Caco-2 (cell line): Measurements from ENCODE around the gene NOXO1. TPM values are rescaled to one million over a fixed set of nuclear protein-coding genes. Genes with fewer than 3 reads are reported as not detected.
"Not testable (repeated sequence)": the region's sequence is repeated elsewhere in the genome, so short reads cannot be mapped to it uniquely, and the experiment has no call there.

Experiments used
- BruUV-seq: library from RNA; stranded (reverse); fragments of 400-500 nt; replicated peaks from 2 replicates; lab custom pipeline; 2021; lab: Mats Ljungman, UMichigan
- CTCF ChIA-PET: fragments of 300-600 bp; sonication (Branson Sonifier 250); formaldehyde crosslinking; loops from one replicate; lab custom pipeline; 2022; ENCODE audit warnings: antibody characterized with exemption; lab: Charles Lee
- POLR2A ChIA-PET: fragments of 300-600 bp; sonication (Branson Sonifier 250); formaldehyde crosslinking; loops from one replicate; lab custom pipeline; 2022; ENCODE audit warnings: antibody characterized with exemption; lab: Charles Lee
- DNase-seq, 2 experiments: peaks; one replicate each; pipeline versions ENCODE4 v3.0.0 to v3.0.0-alpha.2; 2020 to 2022
- H3K27me3 ChIP-seq: replicated peaks from 2 replicates; pipeline ENCODE4 v1.6.0; 2011; ENCODE audit warnings: low read length; ENCODE audit not compliant: control insufficient read depth, insufficient read depth
- H3K36me3 ChIP-seq: 2 replicates; pipeline ENCODE4 v1.5.1; 2011; ENCODE audit warnings: low read length; ENCODE audit not compliant: control insufficient read depth, insufficient read depth
- H3K4me1 ChIP-seq: fragments of 250-450 bp; sonication (Bioruptor Pico); 2 replicates; pipeline ENCODE4 v1.5.1; 2020; ENCODE audit warnings: mild to moderate bottlenecking
- H3K4me3 ChIP-seq: 2 replicates; pipeline ENCODE4 v1.5.1; 2011; ENCODE audit warnings: low read depth, mild to moderate bottlenecking, control low read depth, low read length
- H3K9me3 ChIP-seq: fragments of 250-450 bp; sonication (Bioruptor Pico); 2 replicates; pipeline ENCODE4 v1.5.1; 2020; ENCODE audit warnings: mild to moderate bottlenecking, moderate library complexity
- H3K27ac Mint-ChIP-seq: one replicate; pipeline ENCODE4 v1.8.0; 2022; ENCODE audit warnings: mixed read lengths; ENCODE audit not compliant: unreplicated experiment
- H3K27me3 Mint-ChIP-seq: one replicate; pipeline ENCODE4 v1.8.0; 2022; ENCODE audit warnings: mixed read lengths; ENCODE audit not compliant: insufficient read depth, unreplicated experiment
- H3K36me3 Mint-ChIP-seq: one replicate; pipeline ENCODE4 v1.8.0; 2022; ENCODE audit warnings: mild to moderate bottlenecking, mixed read lengths; ENCODE audit not compliant: insufficient read depth, unreplicated experiment
- H3K4me1 Mint-ChIP-seq: one replicate; pipeline ENCODE4 v1.8.0; 2022; ENCODE audit warnings: low read depth, mixed read lengths; ENCODE audit not compliant: unreplicated experiment
- H3K4me3 Mint-ChIP-seq: one replicate; pipeline ENCODE4 v1.8.0; 2022; ENCODE audit warnings: mild to moderate bottlenecking, moderate library complexity, mixed read lengths; ENCODE audit not compliant: unreplicated experiment
- H3K9me3 Mint-ChIP-seq: one replicate; pipeline ENCODE4 v1.8.0; 2022; ENCODE audit warnings: mixed read lengths; ENCODE audit not compliant: unreplicated experiment
- intact Hi-C: fragments of 100-400 bp; cut with micrococcal nuclease; formaldehyde crosslinking; loops from one replicate; pipeline ENCODE4 v1.10.0; 2022; ENCODE audit not compliant: unreplicated experiment
- total RNA-seq: library from RNA; stranded (reverse); gene quantifications from 2 replicates; pipeline ENCODE4 v1.2.3, GENCODE V29; 2022
- TF ChIP-seq, protein P1 (sequence below), 2 experiments: fragments of 200-600 bp in 1 of 2; IDR thresholded peaks; 1 replicate in 1 of 2; 2 replicates in 1 of 2; pipeline versions ENCODE4 v1.5.1 to v1.8.0; 2011 to 2022; ENCODE audit warnings: antibody characterized with exemption in 1 of 2, control low read depth in 1 of 2, inconsistent platforms in 1 of 2, low read depth in 1 of 2, low read length in 1 of 2, mild to moderate bottlenecking in 1 of 2, moderate library complexity in 1 of 2; ENCODE audit not compliant: insufficient read depth in 1 of 2, severe bottlenecking in 1 of 2, unreplicated experiment in 1 of 2

NOXO1 gene
- total RNA-seq, 1 experiment from 2014 or later, result 1.1 TPM

- intact Hi-C loops, result no loop called here
- peak within 1 kb of the TSS; percentile 83 for H3K4me3 ChIP-seq
- peaks cover 8% of the 10 kb centered on the region for H3K36me3 ChIP-seq
- TF ChIP-seq, protein P1, sequence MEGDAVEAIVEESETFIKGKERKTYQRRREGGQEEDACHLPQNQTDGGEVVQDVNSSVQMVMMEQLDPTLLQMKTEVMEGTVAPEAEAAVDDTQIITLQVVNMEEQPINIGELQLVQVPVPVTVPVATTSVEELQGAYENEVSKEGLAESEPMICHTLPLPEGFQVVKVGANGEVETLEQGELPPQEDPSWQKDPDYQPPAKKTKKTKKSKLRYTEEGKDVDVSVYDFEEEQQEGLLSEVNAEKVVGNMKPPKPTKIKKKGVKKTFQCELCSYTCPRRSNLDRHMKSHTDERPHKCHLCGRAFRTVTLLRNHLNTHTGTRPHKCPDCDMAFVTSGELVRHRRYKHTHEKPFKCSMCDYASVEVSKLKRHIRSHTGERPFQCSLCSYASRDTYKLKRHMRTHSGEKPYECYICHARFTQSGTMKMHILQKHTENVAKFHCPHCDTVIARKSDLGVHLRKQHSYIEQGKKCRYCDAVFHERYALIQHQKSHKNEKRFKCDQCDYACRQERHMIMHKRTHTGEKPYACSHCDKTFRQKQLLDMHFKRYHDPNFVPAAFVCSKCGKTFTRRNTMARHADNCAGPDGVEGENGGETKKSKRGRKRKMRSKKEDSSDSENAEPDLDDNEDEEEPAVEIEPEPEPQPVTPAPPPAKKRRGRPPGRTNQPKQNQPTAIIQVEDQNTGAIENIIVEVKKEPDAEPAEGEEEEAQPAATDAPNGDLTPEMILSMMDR (IDR thresholded peaks at IDR 0.05; ENCODE audit: insufficient read depth in 1 of 2, low read depth in 1 of 2, low read length in 1 of 2, severe bottlenecking in 1 of 2, unreplicated experiment in 1 of 2), result no peak
- H3K4me1 ChIP-seq, result peaks cover 17% of the 10 kb centered on the region
- peak within 1 kb of the TSS; percentile 96 for H3K27ac Mint-ChIP-seq
- ChIA-PET POLR2A (interaction anchor here (0.6 to 1.9 kb wide), 28 partner anchors 18 to 1478 kb away, joined by 3 to 36 read pairs (median 5); partner anchors contain the start of genes ECI1, FAHD1, GFER and HAGH), CTCF (interaction anchor here (0.6 to 1.1 kb wide), 5 partner anchors 15 to 1152 kb away, joined by 3 to 8 read pairs (median 6); partner anchors contain the start of gene SYNGR3)
- peak within 1 kb of the TSS; percentile 76 for H3K4me3 Mint-ChIP-seq
- no peaks in the 10 kb centered on the region for H3K9me3 ChIP-seq
- no TSS peak for BruUV-seq
- peaks cover 22% of the 10 kb centered on the region for H3K4me1 Mint-ChIP-seq
- H3K36me3 Mint-ChIP-seq, result peaks cover 62% of the 10 kb centered on the region
- H3K27me3 ChIP-seq, result no peaks in the 10 kb centered on the region
- H3K9me3 Mint-ChIP-seq, result no peaks in the 10 kb centered on the region
- no peaks in the 10 kb centered on the region for H3K27me3 Mint-ChIP-seq
- peak; percentile 97 to 98 for DNase-seq
Observed at GRCh38 chr16:1964506-1965395, 16.5 kb downstream of the NOXO1 start, which contains the start of gene RPS2. TSS of gene RPS2 (minus strand) at chr16:1964826. CDS start at chr16:1964625, 201 bp downstream.

DNA sequence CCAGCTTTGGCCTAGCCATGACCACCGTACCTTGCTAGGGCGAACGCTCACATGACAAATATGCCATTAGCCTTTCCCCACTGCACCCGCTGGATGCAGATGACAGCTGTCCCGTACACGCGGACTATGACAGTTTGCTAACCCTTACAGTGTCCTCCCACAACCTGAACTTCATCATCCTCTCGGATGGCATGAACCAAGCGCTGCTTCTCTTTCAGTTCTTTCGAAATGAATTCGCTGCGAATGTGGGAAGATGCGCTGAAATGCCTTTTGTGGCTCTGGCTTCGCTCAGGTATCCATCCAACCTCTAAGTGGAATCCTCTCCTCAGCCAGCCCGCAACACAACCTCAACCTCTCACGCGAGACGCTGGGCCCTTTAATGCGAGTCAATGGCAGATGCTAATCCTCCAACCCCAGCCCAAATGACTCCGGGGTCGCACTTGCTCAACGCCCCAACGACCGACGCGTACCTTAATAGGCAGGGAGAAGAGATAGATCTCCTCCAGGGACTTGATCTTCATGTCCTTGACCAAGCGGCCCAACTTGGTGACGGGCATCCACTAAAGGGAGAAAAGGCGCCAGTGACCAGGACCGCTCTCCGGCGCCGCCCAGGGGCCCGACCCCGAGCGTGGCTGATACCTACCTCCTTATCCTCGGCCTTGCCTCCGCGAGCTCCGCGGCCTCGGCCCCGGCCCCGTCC is 17.3 kb downstream of the NOXO1 start:
- H3K4me3 ChIP-seq, result peak overlapping the region; percentile 83
- no TSS peak for BruUV-seq
- no peaks in the 10 kb centered on the region for H3K9me3 ChIP-seq
- peak in 1 of 2 experiments; percentile 54 for DNase-seq
- Mint-ChIP-seq H3K4me3 (peak overlapping the region; percentile 76), H3K36me3 (peaks cover 69% of the 10 kb centered on the region), H3K9me3 (no peaks in the 10 kb centered on the region), H3K27ac (peak overlapping the region; percentile 96), H3K4me1 (peaks cover 22% of the 10 kb centered on the region), H3K27me3 (no peaks in the 10 kb centered on the region)
- ChIA-PET POLR2A (interaction anchor here (0.6 to 1.9 kb wide), 26 partner anchors 18 to 1478 kb away, joined by 3 to 36 read pairs (median 6); partner anchors contain the start of genes ECI1, FAHD1, GFER and HAGH), CTCF (interaction anchor here (0.6 to 0.7 kb wide), 4 partner anchors 16 to 1151 kb away, joined by 3 to 8 read pairs (median 6); no protein-coding TSS in a partner anchor)
- intact Hi-C loops, result no loop called here
- TF ChIP-seq, protein P1 (IDR thresholded peaks at IDR 0.05; ENCODE audit: insufficient read depth in 1 of 2, low read depth in 1 of 2, low read length in 1 of 2, severe bottlenecking in 1 of 2, unreplicated experiment in 1 of 2), result no peak
- H3K4me1 ChIP-seq, result peaks cover 17% of the 10 kb centered on the region
- H3K36me3 ChIP-seq, result peaks cover 8% of the 10 kb centered on the region
- H3K27me3 ChIP-seq, result no peaks in the 10 kb centered on the region

GRCh38 chr16:1962161-1963153 is 18.8 kb downstream of the NOXO1 start:
- Mint-ChIP-seq H3K4me1 (peaks cover 22% of the 10 kb centered on the region), H3K27ac (peak overlapping the region; percentile 96), H3K36me3 (peaks cover 69% of the 10 kb centered on the region), H3K4me3 (peak overlapping the region; percentile 76)
- H3K9me3 ChIP-seq, intact Hi-C loops, POLR2A ChIA-PET, DNase-seq, H3K27me3 Mint-ChIP-seq, CTCF ChIA-PET, H3K9me3 Mint-ChIP-seq, H3K36me3 ChIP-seq, H3K27me3 ChIP-seq: not testable (repeated sequence)
- TSS peak; percentile 71 for BruUV-seq
- Histone ChIP-seq H3K4me3 (peak overlapping the region; percentile 83; the same call in 1 of the 2 replicates), H3K4me1 (peaks cover 17% of the 10 kb centered on the region)
